Kidney (tissue), 14 donors: ENCODE data around the gene VPS16. TPM values are rescaled to one million over a fixed set of nuclear protein-coding genes. Genes with fewer than 3 reads are reported as not detected.

ENCODE experiments used
- DNase-seq, 5 donors: peaks; one replicate each; pipeline ENCODE4 v3.0.0-alpha.2; 2013 to 2020
- FAIRE-seq: peaks from 2 replicates; lab custom pipeline; 2012; peaks lifted over from hg19 to GRCh38; lab: Jason Lieb, UNC
- H3K27ac ChIP-seq, 2 donors: one replicate each; pipeline ENCODE4 v1.7.0; 2013; ENCODE audit warnings: low read depth in 2 of 2, low read length in 2 of 2, inconsistent platforms in 1 of 2
- H3K27me3 ChIP-seq: one replicate; pipeline ENCODE4 v1.7.1; 2013; ENCODE audit warnings: low read length, inconsistent platforms; ENCODE audit not compliant: control insufficient read depth, insufficient read depth
- H3K36me3 ChIP-seq, 3 donors: one replicate each; pipeline versions ENCODE4 v1.7.0 to v1.7.1; 2013; ENCODE audit warnings: low read length in 3 of 3, control low read depth in 1 of 3, inconsistent platforms in 1 of 3; ENCODE audit not compliant: insufficient read depth in 3 of 3, control insufficient read depth in 2 of 3
- H3K4me1 ChIP-seq, 3 donors: one replicate each; pipeline versions ENCODE4 v1.7.0 to v1.7.1; 2013; ENCODE audit warnings: low read length in 3 of 3, inconsistent platforms in 1 of 3, low read depth in 1 of 3; ENCODE audit not compliant: control insufficient read depth in 2 of 3, insufficient read depth in 2 of 3
- H3K4me3 ChIP-seq, 3 donors: one replicate each; pipeline versions ENCODE4 v1.7.0 to v1.8.1; 2013; ENCODE audit warnings: low read length in 3 of 3, control low read depth in 1 of 3, inconsistent platforms in 1 of 3
- H3K9ac ChIP-seq, 3 donors: one replicate each; pipeline versions ENCODE4 v1.7.0 to v1.7.1; 2013; ENCODE audit warnings: low read length in 3 of 3, control low read depth in 1 of 3, inconsistent platforms in 1 of 3
- H3K9me3 ChIP-seq, 3 donors: one replicate each; pipeline versions ENCODE4 v1.7.0 to v1.7.1; 2013; ENCODE audit warnings: low read length in 3 of 3, control low read depth in 1 of 3, inconsistent platforms in 1 of 3; ENCODE audit not compliant: control insufficient read depth in 2 of 3, insufficient read depth in 1 of 3
- CTCF ChIP-seq: IDR thresholded peaks from 3 replicates; pipeline ENCODE4 v1.5.1; 2012; ENCODE audit warnings: mild to moderate bottlenecking, moderate library complexity, borderline replicate concordance; ENCODE audit not compliant: insufficient read depth; ENCODE audit errors: extremely low read depth
- intact Hi-C: fragments of 100-400 bp; cut with DNase I; formaldehyde crosslinking; loops from one replicate; pipeline ENCODE4 v1.11.1; 2022
- polyA plus RNA-seq: library from polyadenylated mRNA; stranded (reverse); fragments of 350-450 nt; fragmentation: Illumina TruSeq; extraction: RNeasy Lipid Tissue Mini Kit (QIAGEN cat#74804); gene quantifications from one replicate; pipeline ENCODE4 v1.2.3, GENCODE V29; 2014; ENCODE audit warnings: low read depth, low replicate concordance; ENCODE audit not compliant: insufficient read depth
- total RNA-seq: library from RNA; stranded (reverse); fragmentation: NEBNext Ultra II Directional; extraction: Animal tissue kit (Norgen Biotek cat#: 25700); gene quantifications from one replicate; pipeline ENCODE4 v1.2.1, GENCODE V29; 2021
- donor health status: control.
- donor health status: control.
- donor health status: control.
- donor health status: control.
- donor health status: control.
- donor health status: DM: yes; HTN: yes; CAD: no.
- donor health status: Normal renal cell carcinoma (clear cell type).

Gene VPS16
- total and polyA plus RNA-seq, 2 donors from 2014 or later = 38.6 to 38.8 TPM

GRCh38 chr20:2879146-2879545 is 38.6 kb downstream of the VPS16 start:
- H3K4me3 ChIP-seq = no peak overlapping the region
- no peaks in the 10 kb centered on the region for H3K9me3 ChIP-seq
- FAIRE-seq (no peak), DNase-seq (peak in 1 of 5 donors; percentile 23)
- H3K27me3 ChIP-seq = no peaks in the 10 kb centered on the region
- TF ChIP-seq CTCF = no peak
- no peak overlapping the region for H3K27ac ChIP-seq
- intact Hi-C loops = no loop called here
- peaks cover 4 to 14% (median 5%) of the 10 kb centered on the region in 3 donors for H3K4me1 ChIP-seq
- no peaks in the 10 kb centered on the region for H3K36me3 ChIP-seq
- no peak overlapping the region for H3K9ac ChIP-seq

- Histone ChIP-seq H3K27me3 (no peaks in the 10 kb centered on the region), H3K27ac (no peak overlapping the region), H3K9me3 (no peaks in the 10 kb centered on the region), H3K9ac (no peak overlapping the region), H3K4me1 (peaks cover 0 to 2% (median 0%) of the 10 kb centered on the region in 3 donors), H3K4me3 (no peak overlapping the region), H3K36me3 (no peaks in the 10 kb centered on the region)
- DNase-seq (no peak), FAIRE-seq (no peak)
- TF ChIP-seq CTCF = no peak
- intact Hi-C loops = no loop called here
Measured at GRCh38 chr20:2880650-2881049, 40.1 kb downstream of the VPS16 start.

- no peaks in the 10 kb centered on the region for H3K27me3 ChIP-seq
- intact Hi-C loops = no loop called here
- no peaks in the 10 kb centered on the region for H3K4me1 ChIP-seq
- H3K4me3 ChIP-seq = no peak overlapping the region
- H3K36me3 ChIP-seq = no peaks in the 10 kb centered on the region
- TF ChIP-seq CTCF = no peak
- FAIRE-seq = no peak
- no peak overlapping the region for H3K27ac ChIP-seq
- no peak for DNase-seq
- no peaks in the 10 kb centered on the region for H3K9me3 ChIP-seq
- no peak overlapping the region for H3K9ac ChIP-seq
Measured at GRCh38 chr20:2883726-2884637, 43.4 kb downstream of the VPS16 start.
